Liver (tissue), 3 donors: Measurements from ENCODE around the gene TNIP1.

Experiments
- ATF3 ChIP-seq: IDR thresholded peaks from 2 replicates; pipeline ENCODE4 v1.6.1; 2016; ENCODE audit warnings: antibody characterized with exemption
- CTCF ChIP-seq: fragments of 150-350 bp; IDR thresholded peaks from 2 replicates; pipeline ENCODE4 v1.5.1; 2017; ENCODE audit warnings: improper control_type of control experiment, low read depth, low read length; ENCODE audit not compliant: missing input control
- HNF4G ChIP-seq: IDR thresholded peaks from 2 replicates; pipeline ENCODE4 v1.6.1; 2016; ENCODE audit warnings: antibody characterized with exemption
- JUND ChIP-seq, 2 donors: IDR thresholded peaks; 2 replicates each; pipeline ENCODE4 v1.6.1; 2016; ENCODE audit warnings: antibody characterized with exemption in 2 of 2
- MAX ChIP-seq: IDR thresholded peaks from 2 replicates; pipeline ENCODE4 v1.6.1; 2016; ENCODE audit warnings: antibody characterized with exemption
- NR2F2 ChIP-seq: IDR thresholded peaks from 2 replicates; pipeline ENCODE4 v1.6.1; 2016; ENCODE audit warnings: antibody characterized with exemption
- RAD21 ChIP-seq, 2 donors: IDR thresholded peaks; 2 replicates each; pipeline ENCODE4 v1.6.1; 2016; ENCODE audit warnings: antibody characterized with exemption in 2 of 2, mild to moderate bottlenecking in 2 of 2
- REST ChIP-seq: IDR thresholded peaks from 2 replicates; pipeline ENCODE4 v1.6.1; 2016; ENCODE audit warnings: antibody characterized with exemption, mild to moderate bottlenecking
- SP1 ChIP-seq: IDR thresholded peaks from 2 replicates; pipeline ENCODE4 v1.6.1; 2018; ENCODE audit warnings: antibody characterized with exemption, mild to moderate bottlenecking
- TAF1 ChIP-seq: conservative IDR thresholded peaks from 2 replicates; pipeline ENCODE4 v1.6.1; 2016; ENCODE audit warnings: antibody characterized with exemption, mild to moderate bottlenecking
- ZBTB33 ChIP-seq: IDR thresholded peaks from 2 replicates; pipeline ENCODE4 v1.6.1; 2016; ENCODE audit warnings: antibody characterized with exemption
- donor health status: healthy.
- donor health status: healthy.

GRCh38 chr5:151097061-151097460 is 16.2 kb upstream of the TNIP1 start:
- TF ChIP-seq MAX, result no peak
- peak; percentile 2 for TF ChIP-seq CTCF
- no peak for TF ChIP-seq TAF1
- TF ChIP-seq SP1, result no peak
- no peak for TF ChIP-seq REST
- no peak for TF ChIP-seq ATF3
- no peak for TF ChIP-seq ZBTB33
- no peak for TF ChIP-seq JUND (IDR thresholded peaks at IDR 0.05)
- no peak for TF ChIP-seq RAD21 (IDR thresholded peaks at IDR 0.05)
- TF ChIP-seq NR2F2, result no peak
- TF ChIP-seq HNF4G, result no peak
